WTC11 (cell line): Measurements from ENCODE around the gene TMEM238L. TPM values are rescaled to one million over a fixed set of nuclear protein-coding genes. Genes with fewer than 3 reads are reported as not detected.

Experiments used
- ATAC-seq: fragments of 200-7000 bp; cut with Tn5 transposase; 2 replicates; pipeline ENCODE4 v1.10.0; 2021; ENCODE audit warnings: mild to moderate bottlenecking, moderate library complexity
- CTCF ChIA-PET: fragments of 300-600 bp; sonication (Branson Sonifier 250); formaldehyde crosslinking; loops from one replicate; lab custom pipeline; 2021; ENCODE audit warnings: antibody characterized with exemption; lab: Charles Lee
- POLR2A ChIA-PET: fragments of 350-600 bp; sonication (Branson Sonifier 250); formaldehyde crosslinking; loops from one replicate; lab custom pipeline; 2021; ENCODE audit warnings: antibody characterized with exemption; lab: Charles Lee
- DNase-seq: peaks from one replicate; pipeline ENCODE4 v3.0.0; 2021; ENCODE audit warnings: low spot score
- H3K27ac Mint-ChIP-seq: 2 replicates; pipeline ENCODE4 v1.8.0; 2021; ENCODE audit warnings: mixed read lengths
- H3K27me3 Mint-ChIP-seq: 2 replicates; pipeline ENCODE4 v1.8.0; 2021; ENCODE audit warnings: low read depth, mild to moderate bottlenecking, moderate library complexity, mixed read lengths
- H3K36me3 Mint-ChIP-seq: 2 replicates; pipeline ENCODE4 v1.8.0; 2021; ENCODE audit warnings: mixed read lengths
- H3K4me1 Mint-ChIP-seq: 2 replicates; pipeline ENCODE4 v1.8.0; 2022; ENCODE audit warnings: mixed read lengths
- H3K4me3 Mint-ChIP-seq: 2 replicates; pipeline ENCODE4 v1.8.0; 2021; ENCODE audit warnings: mild to moderate bottlenecking, moderate library complexity, mixed read lengths
- H3K9me3 Mint-ChIP-seq: 2 replicates; pipeline ENCODE4 v1.8.0; 2021; ENCODE audit warnings: mixed read lengths
- AR ChIP-seq: fragments of 250-450 bp; sonication (Bioruptor Pico); IDR thresholded peaks from 2 replicates; pipeline ENCODE4 v1.9.0; 2021; ENCODE audit warnings: mild to moderate bottlenecking
- ATF1 ChIP-seq: sonication (generic); formaldehyde crosslinking; IDR thresholded peaks from 2 replicates; pipeline ENCODE4 v1.8.1; 2023; ENCODE audit warnings: mild to moderate bottlenecking, moderate library complexity, missing genetic modification reagents
- ATF2 ChIP-seq: sonication (generic); formaldehyde crosslinking; IDR thresholded peaks from 2 replicates; pipeline ENCODE4 v1.8.1; 2022; ENCODE audit warnings: low read depth, missing genetic modification reagents, borderline replicate concordance
- ATF3 ChIP-seq: sonication (generic); formaldehyde crosslinking; conservative IDR thresholded peaks from 2 replicates; pipeline ENCODE4 v1.8.1; 2022; ENCODE audit warnings: mild to moderate bottlenecking, missing genetic modification reagents
- CDX4 ChIP-seq: fragments of 250-450 bp; sonication (Bioruptor Pico); IDR thresholded peaks from 2 replicates; pipeline ENCODE4 v1.9.0; 2021; ENCODE audit warnings: moderate library complexity, mild to moderate bottlenecking, inconsistent platforms, borderline replicate concordance
- ELF4 ChIP-seq: sonication (generic); formaldehyde crosslinking; IDR thresholded peaks from 2 replicates; pipeline ENCODE4 v1.8.1; 2022; ENCODE audit warnings: low read depth, mild to moderate bottlenecking, moderate library complexity, missing genetic modification reagents
- FOXJ3 ChIP-seq: sonication (generic); formaldehyde crosslinking; IDR thresholded peaks from 2 replicates; pipeline ENCODE4 v1.9.0; 2021; ENCODE audit warnings: missing genetic modification reagents, mild to moderate bottlenecking, borderline replicate concordance
- FOXP1 ChIP-seq: sonication (generic); formaldehyde crosslinking; IDR thresholded peaks from 2 replicates; pipeline ENCODE4 v1.8.0; 2022; ENCODE audit warnings: missing genetic modification reagents, mild to moderate bottlenecking, moderate library complexity, borderline replicate concordance
- GABPB1 ChIP-seq: sonication (generic); formaldehyde crosslinking; IDR thresholded peaks from 2 replicates; pipeline ENCODE4 v1.8.1; 2023; ENCODE audit warnings: mild to moderate bottlenecking, missing genetic modification reagents
- HMGXB4 ChIP-seq: sonication (generic); formaldehyde crosslinking; IDR thresholded peaks from 2 replicates; pipeline ENCODE4 v1.8.1; 2023; ENCODE audit warnings: mild to moderate bottlenecking, moderate library complexity, missing genetic modification reagents
- JAZF1 ChIP-seq: fragments of 250-450 bp; sonication (Bioruptor Pico); IDR thresholded peaks from 2 replicates; pipeline ENCODE4 v1.9.0; 2021; ENCODE audit warnings: moderate library complexity, mild to moderate bottlenecking, inconsistent platforms
- KAT7 ChIP-seq: sonication (generic); formaldehyde crosslinking; IDR thresholded peaks from 2 replicates; pipeline ENCODE4 v1.8.1; 2023; ENCODE audit warnings: missing genetic modification reagents, mild to moderate bottlenecking, borderline replicate concordance
- NFYB ChIP-seq: sonication (generic); formaldehyde crosslinking; conservative IDR thresholded peaks from 2 replicates; pipeline ENCODE4 v1.8.0; 2022; ENCODE audit warnings: low read depth, missing genetic modification reagents
- NR1H2 ChIP-seq: sonication (generic); formaldehyde crosslinking; IDR thresholded peaks from 2 replicates; pipeline ENCODE4 v1.9.0; 2021; ENCODE audit warnings: mild to moderate bottlenecking, moderate library complexity, missing genetic modification reagents
- NR2C2 ChIP-seq: sonication (generic); formaldehyde crosslinking; IDR thresholded peaks from 2 replicates; pipeline ENCODE4 v1.8.0; 2022; ENCODE audit warnings: mild to moderate bottlenecking, missing genetic modification reagents
- OVOL2 ChIP-seq: fragments of 250-450 bp; sonication (Bioruptor Pico); IDR thresholded peaks from 2 replicates; pipeline ENCODE4 v1.9.0; 2021; ENCODE audit warnings: mild to moderate bottlenecking, borderline replicate concordance
- PREB ChIP-seq: sonication (generic); formaldehyde crosslinking; IDR thresholded peaks from 2 replicates; pipeline ENCODE4 v1.8.1; 2022; ENCODE audit warnings: mild to moderate bottlenecking, missing genetic modification reagents, moderate library complexity, borderline replicate concordance
- TP53 ChIP-seq: sonication (generic); formaldehyde crosslinking; IDR thresholded peaks from 2 replicates; pipeline ENCODE4 v1.8.1; 2023; ENCODE audit warnings: mild to moderate bottlenecking, missing genetic modification reagents
- ZBTB43 ChIP-seq: sonication (generic); formaldehyde crosslinking; IDR thresholded peaks from 2 replicates; pipeline ENCODE4 v1.8.1; 2023; ENCODE audit warnings: mild to moderate bottlenecking, missing genetic modification reagents
- ZNF232 ChIP-seq: sonication (generic); formaldehyde crosslinking; IDR thresholded peaks from 2 replicates; pipeline ENCODE4 v1.8.0; 2022; ENCODE audit warnings: mild to moderate bottlenecking, missing genetic modification reagents
- total RNA-seq: library from RNA; stranded (reverse); gene quantifications from 3 replicates; pipeline ENCODE4 v1.2.3, GENCODE V29; 2021

Gene TMEM238L
- total RNA-seq, 1 experiment from 2014 or later = not detected

- TF ChIP-seq HMGXB4 = no peak
- no peak for TF ChIP-seq FOXP1 (CRISPR knock-in tag)
- TF ChIP-seq CDX4 (CRISPR knock-in tag) = no peak
- no peak for TF ChIP-seq NR1H2
- no peak for TF ChIP-seq KAT7 (CRISPR knock-in tag)
- no peak for TF ChIP-seq ATF1 (CRISPR knock-in tag)
- no peak for TF ChIP-seq GABPB1
- no peak for TF ChIP-seq FOXJ3 (CRISPR knock-in tag)
- no peak for TF ChIP-seq ATF2 (CRISPR knock-in tag)
- no peak for TF ChIP-seq ELF4
- no peak for TF ChIP-seq TP53 (CRISPR knock-in tag)
Observed at GRCh38 chr17:10836966-10837590, 33.2 kb upstream of the TMEM238L start (continued).

GRCh38 chr17:10836145-10836544 is 32.2 kb upstream of the TMEM238L start:
- DNase-seq (no peak), ATAC-seq (no peak)
- TF ChIP-seq ATF3 (CRISPR knock-in tag) (no peak), NR1H2 (no peak), PREB (CRISPR knock-in tag) (no peak), NFYB (CRISPR knock-in tag) (no peak), FOXJ3 (CRISPR knock-in tag) (no peak), AR (CRISPR knock-in tag) (no peak), NR2C2 (CRISPR knock-in tag) (no peak), JAZF1 (no peak), OVOL2 (CRISPR knock-in tag) (no peak), ZNF232 (no peak), ZBTB43 (CRISPR knock-in tag) (no peak)
- CTCF ChIA-PET = interaction anchor here (3.2 kb wide), 1 partner anchor 63 kb away, joined by 20 read pairs; no protein-coding TSS in a partner anchor
- H3K4me3 Mint-ChIP-seq = no peak overlapping the region
- peaks cover 24% of the 10 kb centered on the region for H3K4me1 Mint-ChIP-seq
- POLR2A ChIA-PET = no interaction called here
- H3K27me3 Mint-ChIP-seq = no peaks in the 10 kb centered on the region; the same call in 1 of the 2 replicates
- no peak overlapping the region for H3K27ac Mint-ChIP-seq
- H3K9me3 Mint-ChIP-seq = no peaks in the 10 kb centered on the region
- H3K36me3 Mint-ChIP-seq = no peaks in the 10 kb centered on the region
